ENCODE results near the gene COL6A3.

- TF ChIP-seq CTCF (conservative IDR thresholded peaks at IDR 0.05 in 1 of 2, IDR thresholded peaks at IDR 0.05 in 1 of 2; ENCODE audit: low read depth in 1 of 2, low read length in 2 of 2) (no peak), EZH2 (IDR thresholded peaks at IDR 0.05; ENCODE audit: low read length, missing control alignments) (no peak)
These were observed 7.5 kb downstream of the COL6A3 start for GRCh38 chr2:237406371-237406895.
